MCF 10A (cell line): ENCODE results near the gene STAT6. TPM values are rescaled to one million over a fixed set of nuclear protein-coding genes. Genes with fewer than 3 reads are reported as not detected.

Experiments used
- BruUV-seq: library from RNA; stranded (reverse); fragments of 400-500 nt; replicated peaks from 2 replicates; lab custom pipeline; 2021; lab: Mats Ljungman, UMichigan
- CTCF ChIA-PET: fragments of 300-600 bp; sonication (Branson Sonifier 250); formaldehyde crosslinking; extraction: SDS; loops from one replicate; lab custom pipeline; 2021; ENCODE audit warnings: antibody characterized with exemption, inconsistent platforms; lab: Yijun Ruan, JAX
- POLR2A ChIA-PET: fragments of 300-600, 350-650 bp; sonication (Branson Sonifier 250); formaldehyde crosslinking; extraction: SDS; loops from one replicate; lab custom pipeline; 2020; ENCODE audit warnings: antibody characterized with exemption, inconsistent platforms; lab: Yijun Ruan, JAX
- DNase-seq: peaks from one replicate; pipeline ENCODE4 v3.0.0-alpha.2; 2018; ENCODE audit not compliant: unreplicated experiment
- H3K27ac Mint-ChIP-seq: one replicate; pipeline ENCODE4 v1.8.0; 2022; ENCODE audit warnings: mild to moderate bottlenecking, low read depth, mixed read lengths; ENCODE audit not compliant: unreplicated experiment
- H3K27me3 Mint-ChIP-seq: one replicate; pipeline ENCODE4 v1.8.0; 2022; ENCODE audit warnings: mixed read lengths; ENCODE audit not compliant: insufficient read depth, unreplicated experiment
- H3K36me3 Mint-ChIP-seq: one replicate; pipeline ENCODE4 v1.8.0; 2022; ENCODE audit warnings: mild to moderate bottlenecking, moderate library complexity, mixed read lengths; ENCODE audit not compliant: insufficient read depth, unreplicated experiment
- H3K4me1 Mint-ChIP-seq: one replicate; pipeline ENCODE4 v1.8.0; 2022; ENCODE audit warnings: mixed read lengths; ENCODE audit not compliant: insufficient read depth, unreplicated experiment
- H3K4me3 Mint-ChIP-seq: one replicate; pipeline ENCODE4 v1.8.0; 2022; ENCODE audit warnings: mild to moderate bottlenecking, moderate library complexity, mixed read lengths; ENCODE audit not compliant: unreplicated experiment
- H3K9me3 Mint-ChIP-seq: one replicate; pipeline ENCODE4 v1.8.0; 2022; ENCODE audit warnings: mixed read lengths; ENCODE audit not compliant: unreplicated experiment
- intact Hi-C: fragments of 100-400 bp; cut with micrococcal nuclease; formaldehyde crosslinking; loops from 2 replicates; pipeline ENCODE4 v1.14.1; 2022
- total RNA-seq: library from RNA; stranded (reverse); gene quantifications from 2 replicates; pipeline ENCODE4 v1.2.3, GENCODE V29; 2022
- TF ChIP-seq, protein P1 (sequence below): fragments of 200-600 bp; IDR thresholded peaks from one replicate; pipeline ENCODE4 v1.8.0; 2022; ENCODE audit warnings: antibody characterized with exemption, mild to moderate bottlenecking; ENCODE audit not compliant: unreplicated experiment

Gene STAT6
- total RNA-seq, 1 experiment from 2014 or later = 99.7 TPM

DNA sequence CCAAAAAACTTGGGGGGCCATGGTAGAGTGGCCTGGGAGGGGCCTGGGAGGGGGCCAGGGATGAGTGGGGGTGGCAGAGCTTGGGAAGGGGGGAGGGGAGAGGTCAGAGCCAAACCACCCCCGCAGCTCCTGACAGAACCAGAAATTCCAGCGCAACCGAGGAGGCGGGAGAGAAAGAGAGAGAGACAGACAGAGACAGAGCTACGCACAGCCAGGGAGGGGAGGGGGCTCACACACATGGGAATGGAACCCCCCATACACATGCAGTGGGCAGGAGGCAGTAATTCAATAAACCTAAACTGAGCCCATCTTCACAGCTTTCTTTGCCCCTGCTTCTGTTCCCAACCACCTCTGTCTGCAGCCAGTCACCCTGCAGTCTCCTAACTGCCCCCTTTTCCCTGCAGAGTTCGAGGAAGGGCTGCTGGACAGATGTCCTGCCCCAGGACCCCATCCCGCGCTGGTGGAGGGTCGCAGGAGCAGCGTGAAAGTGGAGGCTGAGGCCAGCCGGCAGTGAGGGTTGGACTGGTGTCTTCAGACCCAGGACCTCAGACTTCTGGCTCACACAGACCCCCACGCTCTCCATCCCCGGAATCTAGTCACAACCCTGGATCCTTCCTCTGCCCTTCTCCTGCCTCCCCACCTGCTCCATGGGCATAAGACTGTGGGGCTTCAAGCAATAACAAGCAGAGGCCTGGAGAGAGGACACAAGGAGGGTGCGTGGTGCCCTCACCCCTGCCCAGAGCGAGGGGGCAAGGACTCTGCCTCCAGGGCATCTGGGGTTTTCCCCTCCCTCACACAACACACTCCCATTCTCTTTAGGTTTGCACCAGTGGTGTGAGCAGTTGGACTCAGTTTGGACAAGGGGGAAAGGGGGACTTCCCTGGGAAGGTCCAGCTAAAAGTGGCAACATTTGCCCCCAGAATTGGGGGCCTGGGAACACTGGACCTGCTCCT is 16.7 kb downstream of the STAT6 start:
- TSS peak; percentile 39 for BruUV-seq
- H3K4me1 Mint-ChIP-seq = peaks cover 60% of the 10 kb centered on the region
- ChIA-PET CTCF (interaction anchor here (0.6 to 13.9 kb wide), 9 partner anchors 7 to 86 kb away, joined by 3 to 147 read pairs (median 6); partner anchors contain the start of gene STAT6), POLR2A (interaction anchor here (1.0 to 16.5 kb wide), 6 partner anchors 12 to 135 kb away, joined by 3 to 610 read pairs (median 16); partner anchors contain the start of genes NEMP1, SHMT2 and STAT6)
- DNase-seq = no peak
- intact Hi-C loops = no loop called here
- H3K27ac Mint-ChIP-seq = peak overlapping the region; percentile 61
- H3K27me3 Mint-ChIP-seq = no peaks in the 10 kb centered on the region
- H3K4me3 Mint-ChIP-seq = no peak overlapping the region
- H3K36me3 Mint-ChIP-seq = peaks cover 81% of the 10 kb centered on the region
- TF ChIP-seq, protein P1, sequence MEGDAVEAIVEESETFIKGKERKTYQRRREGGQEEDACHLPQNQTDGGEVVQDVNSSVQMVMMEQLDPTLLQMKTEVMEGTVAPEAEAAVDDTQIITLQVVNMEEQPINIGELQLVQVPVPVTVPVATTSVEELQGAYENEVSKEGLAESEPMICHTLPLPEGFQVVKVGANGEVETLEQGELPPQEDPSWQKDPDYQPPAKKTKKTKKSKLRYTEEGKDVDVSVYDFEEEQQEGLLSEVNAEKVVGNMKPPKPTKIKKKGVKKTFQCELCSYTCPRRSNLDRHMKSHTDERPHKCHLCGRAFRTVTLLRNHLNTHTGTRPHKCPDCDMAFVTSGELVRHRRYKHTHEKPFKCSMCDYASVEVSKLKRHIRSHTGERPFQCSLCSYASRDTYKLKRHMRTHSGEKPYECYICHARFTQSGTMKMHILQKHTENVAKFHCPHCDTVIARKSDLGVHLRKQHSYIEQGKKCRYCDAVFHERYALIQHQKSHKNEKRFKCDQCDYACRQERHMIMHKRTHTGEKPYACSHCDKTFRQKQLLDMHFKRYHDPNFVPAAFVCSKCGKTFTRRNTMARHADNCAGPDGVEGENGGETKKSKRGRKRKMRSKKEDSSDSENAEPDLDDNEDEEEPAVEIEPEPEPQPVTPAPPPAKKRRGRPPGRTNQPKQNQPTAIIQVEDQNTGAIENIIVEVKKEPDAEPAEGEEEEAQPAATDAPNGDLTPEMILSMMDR = no peak
- no peaks in the 10 kb centered on the region for H3K9me3 Mint-ChIP-seq

DNA sequence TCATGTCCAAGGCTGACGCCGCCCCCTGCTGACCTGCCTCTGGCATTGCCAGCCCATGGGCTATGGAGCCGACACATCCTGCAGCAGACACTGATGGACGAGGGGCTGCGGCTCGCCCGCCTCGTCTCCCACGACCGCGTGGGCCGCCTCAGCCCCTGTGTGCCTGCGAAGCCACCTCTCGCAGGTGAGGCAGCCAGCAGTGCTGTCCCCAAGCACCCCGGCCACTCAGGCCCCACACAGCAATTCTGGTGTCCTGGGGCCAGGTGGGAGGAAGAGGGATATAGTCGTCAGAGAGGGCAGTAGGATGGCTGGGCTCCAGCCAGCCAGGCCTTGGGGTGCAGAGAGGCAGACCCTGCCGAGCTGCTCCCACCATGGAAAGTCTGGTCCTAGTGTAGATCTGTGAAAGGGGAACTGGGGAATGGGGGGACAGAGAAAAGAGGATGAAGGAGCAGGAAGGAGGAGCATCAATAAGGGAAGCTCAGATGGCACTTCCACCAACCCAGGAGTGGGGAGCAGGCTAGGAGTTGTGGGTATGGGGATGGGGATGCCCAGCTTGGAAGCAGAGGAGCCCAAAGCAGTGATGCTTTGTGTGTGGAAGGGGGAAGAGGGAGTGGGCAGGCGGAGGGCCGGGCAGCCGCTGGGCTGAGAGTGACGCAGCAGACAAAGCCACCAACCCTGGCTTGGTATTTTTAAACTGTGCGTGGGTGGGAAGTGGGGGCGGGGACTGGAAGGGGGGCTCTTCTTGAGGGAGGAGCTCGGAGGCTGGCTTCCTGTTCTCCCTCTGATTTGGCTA is 17.6 kb downstream of the STAT6 start:
- no TSS peak for BruUV-seq
- H3K9me3 Mint-ChIP-seq = no peaks in the 10 kb centered on the region
- no peak overlapping the region for H3K4me3 Mint-ChIP-seq
- DNase-seq = peak; percentile 76
- ChIA-PET CTCF (interaction anchor here (0.6 to 13.9 kb wide), 8 partner anchors 8 to 85 kb away, joined by 3 to 147 read pairs (median 4); partner anchors contain the start of gene STAT6), POLR2A (interaction anchor here (8.7 to 16.5 kb wide), 2 partner anchors 15 kb away, joined by 151 to 610 read pairs; partner anchors contain the start of genes NEMP1 and STAT6)
- H3K4me1 Mint-ChIP-seq = peaks cover 60% of the 10 kb centered on the region
- intact Hi-C loops = loop anchor here (1.0 kb wide), 1 partner anchor 24 kb away; no protein-coding TSS in a partner anchor
- peaks cover 81% of the 10 kb centered on the region for H3K36me3 Mint-ChIP-seq
- TF ChIP-seq, protein P1 = peak; percentile 73
- H3K27ac Mint-ChIP-seq = no peak overlapping the region
- H3K27me3 Mint-ChIP-seq = no peaks in the 10 kb centered on the region

DNA sequence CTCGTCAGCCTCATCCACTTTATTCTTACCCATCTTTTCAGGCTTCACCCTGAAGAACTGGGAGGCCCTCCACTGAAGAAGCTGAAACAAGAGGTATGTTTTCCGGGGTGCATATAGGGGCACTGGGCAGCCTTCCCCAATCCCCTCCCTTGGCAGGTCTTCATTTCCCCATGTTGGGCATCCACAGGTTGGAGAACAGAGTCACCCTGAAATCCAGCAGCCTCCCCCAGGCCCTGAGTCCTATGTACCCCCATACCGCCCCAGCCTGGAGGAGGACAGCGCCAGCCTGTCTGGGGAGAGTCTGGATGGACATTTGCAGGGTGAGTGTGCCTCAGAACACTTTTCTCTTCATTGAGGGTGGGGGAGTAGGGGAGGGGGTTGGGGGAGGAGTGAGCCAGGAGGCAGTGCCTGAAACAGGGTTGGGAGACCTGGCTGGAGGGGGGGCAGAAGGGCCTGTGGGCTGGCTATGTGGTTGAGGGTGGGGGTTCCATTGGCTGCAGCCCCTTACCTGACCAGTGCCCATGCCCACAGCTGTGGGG is 18.2 kb downstream of the STAT6 start:
- Mint-ChIP-seq H3K4me1 (peaks cover 60% of the 10 kb centered on the region), H3K9me3 (no peaks in the 10 kb centered on the region), H3K27me3 (no peaks in the 10 kb centered on the region), H3K27ac (no peak overlapping the region), H3K4me3 (no peak overlapping the region), H3K36me3 (peaks cover 81% of the 10 kb centered on the region)
- ChIA-PET CTCF (interaction anchor here (0.7 to 13.9 kb wide), 6 partner anchors 9 to 83 kb away, joined by 4 to 147 read pairs (median 10); partner anchors contain the start of gene STAT6), POLR2A (interaction anchor here (8.7 to 16.5 kb wide), 2 partner anchors 14 to 15 kb away, joined by 151 to 610 read pairs; partner anchors contain the start of genes NEMP1 and STAT6)
- intact Hi-C loops = loop anchor here (1.0 kb wide), 1 partner anchor 24 kb away; no protein-coding TSS in a partner anchor
- no peak for DNase-seq
- BruUV-seq = no TSS peak
- TF ChIP-seq, protein P1 = no peak
